ENCODE results near the gene COX19.
"Not testable (repeated sequence)": the region's sequence is repeated elsewhere in the genome, so short reads cannot be mapped to it uniquely, and the experiment has no call there.

Gene COX19

DNA sequence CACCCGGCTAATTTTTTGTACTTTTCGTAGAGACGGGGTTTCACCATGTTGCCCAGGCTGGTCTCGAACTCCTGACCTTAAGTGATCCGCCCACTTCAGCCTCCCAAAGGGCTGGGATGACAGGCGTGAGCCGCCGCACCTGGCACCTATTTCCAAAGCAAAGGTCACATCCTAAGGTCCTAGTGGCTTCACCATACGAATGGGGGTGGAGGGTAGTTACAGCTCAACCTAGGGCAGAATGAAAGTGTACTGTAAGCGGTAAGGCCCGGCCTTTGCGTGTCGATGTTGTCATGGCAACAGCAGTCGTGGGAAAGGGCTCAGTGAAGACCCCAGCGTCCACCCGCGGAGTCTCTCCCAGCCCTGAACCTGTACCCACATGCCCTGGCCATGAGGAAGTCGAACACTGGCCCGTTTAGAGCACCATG lies 1.6 kb upstream of the COX19 start:
- DNase-seq, result no peak

DNA sequence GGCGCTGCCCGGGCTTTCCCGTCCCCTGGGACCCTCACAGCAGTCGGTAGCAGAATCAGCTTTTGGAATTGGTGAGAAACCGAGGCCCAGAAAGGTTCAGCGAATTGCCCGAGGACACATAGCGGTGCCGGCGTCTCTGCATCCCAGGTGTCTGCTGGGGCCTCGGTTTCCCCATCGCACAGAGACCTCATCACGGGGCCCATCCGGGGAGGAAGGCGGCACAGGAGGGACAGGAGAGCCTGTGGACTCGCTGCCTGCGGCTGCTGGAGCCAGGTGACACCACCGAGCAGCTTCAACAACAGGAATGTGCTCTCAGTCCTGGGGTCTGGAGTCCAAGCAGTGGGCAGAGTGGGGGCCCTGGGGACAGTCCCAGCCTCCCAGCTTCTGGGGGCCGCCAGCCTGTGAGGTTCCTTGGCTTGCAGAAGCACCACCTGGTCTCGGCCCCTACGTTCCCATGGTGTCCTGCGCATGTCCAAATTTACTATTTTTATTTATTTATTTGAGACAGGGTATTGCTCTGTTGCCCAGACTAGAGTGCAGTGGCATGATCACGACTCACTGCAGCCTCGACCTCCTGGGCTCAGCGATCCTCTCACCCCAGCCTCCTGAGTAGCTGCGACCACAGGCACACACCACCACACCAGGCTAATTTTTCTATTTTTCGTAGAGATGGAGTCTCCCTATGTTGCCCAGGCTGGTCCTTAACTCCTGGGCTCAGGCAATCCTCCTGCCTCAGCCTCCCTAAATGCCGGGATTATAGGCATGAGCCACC lies 539 bp upstream of the COX19 start:
- no peak for DNase-seq

DNA sequence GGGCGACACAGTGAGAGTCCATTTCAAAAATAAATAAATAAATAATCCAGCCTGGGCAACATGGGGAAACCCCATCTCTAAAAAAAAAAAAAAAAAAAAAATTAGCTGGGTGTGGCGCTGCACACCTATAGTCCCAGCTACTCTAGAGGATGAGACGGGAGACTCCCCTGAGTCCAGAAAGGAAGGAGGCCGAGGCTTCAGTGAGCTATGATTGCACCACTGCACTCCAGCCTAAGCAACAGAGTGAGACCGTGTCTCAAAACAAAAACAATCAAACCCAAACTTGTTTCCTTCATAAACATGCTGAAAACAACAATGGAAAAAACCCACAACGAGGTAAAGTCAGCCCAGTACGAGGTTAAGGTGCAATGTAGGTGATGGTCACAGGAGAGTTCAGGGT lies 1.2 kb downstream of the COX19 start:
- no peak for DNase-seq

DNA sequence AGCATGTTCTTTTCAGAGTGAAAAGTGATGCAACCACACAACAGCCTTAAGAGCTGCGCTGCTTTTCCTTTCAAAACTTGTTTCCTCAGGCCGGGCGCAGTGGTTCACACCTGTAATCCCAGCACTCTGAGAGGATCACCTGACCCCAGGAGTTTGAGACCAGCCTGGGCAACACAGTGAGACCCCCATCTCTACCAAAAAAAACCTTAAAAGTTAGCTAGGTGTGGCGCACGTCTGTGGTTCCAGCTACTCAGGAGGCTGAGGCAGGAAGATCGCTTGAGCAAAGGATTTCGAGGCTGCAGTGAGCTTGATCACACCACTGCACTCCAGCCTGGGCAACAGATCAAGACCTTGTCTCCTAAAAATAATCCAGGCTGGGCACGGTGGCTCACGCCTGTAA lies 2.0 kb downstream of the COX19 start:
- no peak for DNase-seq

DNA sequence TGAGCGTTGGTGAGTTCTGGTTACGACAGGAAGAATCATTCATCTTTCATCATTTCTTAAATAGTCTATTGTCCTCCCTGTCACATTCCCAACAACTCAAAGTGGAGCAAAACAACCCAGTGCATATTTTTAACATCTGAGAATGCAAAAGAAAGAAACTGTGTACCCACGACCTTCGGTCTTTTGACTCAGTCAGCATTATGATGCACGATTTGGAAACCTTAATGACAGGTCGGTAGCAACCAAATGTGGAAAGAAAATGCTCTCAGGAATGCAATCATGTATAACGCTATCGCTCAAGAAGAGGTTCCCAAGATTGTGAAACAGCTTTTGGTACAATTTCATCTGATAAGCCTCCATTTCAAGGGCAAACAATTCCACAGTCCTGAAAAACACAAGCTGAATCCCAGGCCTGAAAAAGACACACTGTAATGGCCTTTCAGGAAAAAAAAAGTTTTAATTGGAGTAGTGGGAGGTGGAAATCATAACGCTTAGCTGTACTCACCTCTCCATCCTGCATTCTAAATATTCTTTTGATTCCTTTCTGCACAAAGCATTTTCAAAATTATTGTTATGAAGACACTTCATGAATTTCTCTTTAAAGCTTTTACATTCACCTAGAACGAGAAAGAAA lies 2.6 kb downstream of the COX19 start:
- DNase-seq, result no peak

DNA sequence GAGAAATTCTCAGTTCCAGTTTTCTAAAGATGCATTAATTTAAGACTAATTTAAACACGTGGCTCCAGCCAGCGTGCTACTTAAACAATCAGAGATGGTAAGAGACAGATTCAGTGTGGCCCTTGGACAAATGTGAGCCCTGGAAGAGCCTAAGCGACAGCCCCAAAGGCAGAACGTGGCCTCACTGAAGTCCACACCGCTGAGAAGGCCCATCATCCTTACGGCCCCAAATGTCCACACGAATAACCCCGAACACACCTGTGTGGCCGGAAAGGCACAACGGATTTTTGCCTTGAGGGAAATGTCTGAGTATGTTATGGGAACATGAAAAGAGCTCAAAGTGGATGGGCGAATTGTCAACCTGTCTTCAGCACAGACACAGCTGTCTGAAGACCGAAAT lies 3.2 kb downstream of the COX19 start:
- DNase-seq, result no peak

DNA sequence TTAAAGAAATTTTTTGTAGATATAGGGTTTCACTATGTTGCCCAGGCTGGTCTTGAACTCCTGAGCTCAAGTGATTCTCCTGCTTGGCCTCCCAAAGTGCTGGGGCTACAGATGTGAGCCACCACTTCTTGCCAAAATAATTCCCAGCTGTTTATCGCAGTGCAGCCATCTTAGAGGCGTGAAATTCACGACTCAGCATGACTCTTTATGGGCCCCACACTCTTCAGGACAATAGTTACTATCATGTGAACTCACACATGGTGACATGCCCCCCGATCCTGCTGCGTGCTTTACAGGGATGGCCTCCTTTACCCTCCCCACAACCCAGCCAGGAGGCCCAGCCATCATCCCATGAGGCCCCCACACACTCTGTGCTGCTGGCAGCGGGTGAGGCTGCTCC lies 4.6 kb downstream of the COX19 start:
- no peak for DNase-seq

DNA sequence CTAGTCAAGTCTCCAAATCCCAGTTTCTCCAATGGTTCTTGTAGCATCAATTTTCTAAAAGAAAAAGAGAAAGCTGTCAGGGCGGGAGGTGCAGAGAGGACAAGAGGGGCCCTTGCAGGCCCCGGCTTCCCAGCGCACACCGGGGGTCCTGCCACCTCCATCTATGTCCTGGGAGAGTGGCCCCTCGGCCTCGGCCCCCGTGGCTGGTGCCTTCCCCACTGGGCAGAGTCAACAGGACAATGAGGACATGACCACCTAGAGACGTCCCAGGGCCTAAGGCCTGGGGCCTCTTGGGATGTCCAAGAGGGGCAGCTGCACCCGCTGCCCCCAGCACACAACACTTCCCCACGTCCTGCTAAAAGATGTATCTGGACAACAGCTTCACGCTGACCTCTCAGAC lies 5.9 kb downstream of the COX19 start:
- no peak for DNase-seq

DNA sequence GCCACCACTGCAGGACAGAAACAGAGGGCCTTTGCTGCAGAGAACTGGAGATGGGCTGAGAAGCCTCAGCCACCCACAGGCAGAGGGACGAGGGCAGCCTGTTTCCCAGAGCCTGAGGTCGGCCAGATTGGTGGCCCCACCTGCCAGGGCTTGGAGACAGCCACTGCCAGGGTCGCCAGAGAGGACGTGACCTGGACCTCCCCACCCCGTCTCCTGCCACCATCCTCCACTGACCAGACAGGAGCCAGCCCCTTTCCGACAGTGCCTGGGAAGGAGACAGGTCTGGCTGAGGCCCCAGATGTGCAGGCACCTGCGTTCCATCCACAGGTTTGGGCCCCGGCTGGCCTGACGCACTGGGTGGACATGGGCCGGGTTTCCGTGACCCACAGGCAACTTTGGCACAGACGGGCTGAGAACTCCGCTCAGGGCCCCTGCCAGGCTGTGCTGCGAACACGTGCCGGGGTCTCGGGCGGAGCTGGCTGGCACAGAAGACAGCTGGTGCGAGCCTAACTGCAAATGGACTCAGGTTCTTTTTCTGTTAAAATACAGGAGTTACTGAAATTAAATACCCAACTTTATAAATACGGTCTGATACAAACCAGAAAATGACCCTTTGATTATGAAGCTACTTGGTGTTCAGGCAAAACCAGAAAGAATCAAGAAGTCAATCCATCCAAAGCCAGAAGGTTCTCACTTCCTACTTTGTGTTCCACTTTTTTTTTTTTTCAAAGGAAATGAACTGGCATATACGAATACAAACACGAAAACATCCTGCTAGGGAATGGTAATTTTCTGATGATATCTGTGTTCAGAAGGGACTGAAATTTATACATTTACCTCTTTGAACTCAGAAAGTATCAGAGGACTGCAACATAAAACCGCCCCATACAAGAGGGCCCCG lies 6.9 kb downstream of the COX19 start:
- no peak for DNase-seq

DNA sequence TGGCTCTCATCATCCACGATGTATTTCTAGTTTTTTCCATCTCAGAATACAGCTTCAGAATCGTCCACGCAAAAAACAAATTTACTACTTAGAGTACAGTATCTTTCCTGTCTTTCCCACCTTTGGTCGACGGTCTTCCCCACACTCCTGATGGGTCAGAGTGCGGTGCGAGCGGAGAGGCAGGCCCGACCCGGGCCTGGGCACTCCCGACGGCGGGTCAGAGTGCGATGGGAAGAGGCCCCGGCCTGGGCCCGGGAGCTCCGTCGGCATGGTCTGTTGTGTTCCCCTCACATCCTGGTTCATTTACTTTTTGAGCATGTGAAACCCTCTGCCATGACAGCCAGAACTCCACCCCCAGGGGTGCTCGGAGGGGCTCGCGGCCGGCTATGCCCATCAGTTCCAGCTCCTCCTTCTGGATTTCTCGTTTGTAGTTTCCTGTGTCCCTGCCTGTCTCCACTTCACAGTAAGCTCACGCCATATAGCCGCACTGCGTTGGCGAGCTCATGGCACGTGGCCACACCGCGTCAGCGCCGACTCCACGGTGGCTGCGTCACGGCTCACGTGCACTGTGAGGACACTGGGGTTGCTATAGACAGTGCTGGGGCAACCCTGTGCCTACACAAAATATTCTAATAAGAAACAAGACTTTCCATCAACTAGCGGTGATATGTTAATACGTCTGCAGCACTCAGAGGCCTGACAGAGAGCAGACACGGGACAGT lies 7.8 kb downstream of the COX19 start:
- DNase-seq, result no peak

DNA sequence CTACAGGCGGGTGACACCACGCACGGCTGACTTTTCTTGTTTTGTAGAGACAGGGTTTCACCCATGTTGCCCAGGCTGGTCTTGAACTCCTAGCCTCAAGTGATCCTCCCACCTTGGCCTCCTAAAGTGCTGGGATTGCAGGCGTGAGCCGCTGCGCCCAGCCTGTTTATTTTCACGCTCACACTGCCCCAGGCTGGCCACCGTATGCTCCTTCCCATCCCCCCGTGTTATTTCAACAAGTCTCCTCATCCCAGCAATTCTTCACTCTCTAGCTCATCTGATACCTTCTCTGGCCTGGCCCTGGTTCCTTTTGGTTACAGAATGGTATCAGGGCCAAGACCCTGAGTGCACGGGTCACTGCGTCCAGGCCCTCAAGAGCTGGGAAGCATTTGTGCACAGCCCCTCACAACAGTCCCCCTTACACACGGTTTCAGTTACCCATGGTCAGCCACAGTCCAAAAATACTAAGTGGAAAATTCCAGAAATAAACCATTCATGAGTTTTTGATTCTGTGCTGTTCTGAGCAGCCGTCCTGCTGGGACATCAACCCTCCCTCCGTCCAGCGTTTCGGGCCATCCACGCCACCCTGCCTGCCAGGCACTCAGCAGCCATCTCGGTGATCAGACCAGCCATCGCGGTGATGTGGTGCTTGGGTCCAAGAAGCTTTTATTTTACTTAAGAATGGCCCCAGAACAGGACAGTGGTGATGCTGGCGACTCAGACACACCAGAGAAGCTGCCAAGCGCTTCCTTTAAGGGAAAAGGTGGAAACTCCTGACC lies 8.9 kb downstream of the COX19 start:
- DNase-seq, result no peak

DNA sequence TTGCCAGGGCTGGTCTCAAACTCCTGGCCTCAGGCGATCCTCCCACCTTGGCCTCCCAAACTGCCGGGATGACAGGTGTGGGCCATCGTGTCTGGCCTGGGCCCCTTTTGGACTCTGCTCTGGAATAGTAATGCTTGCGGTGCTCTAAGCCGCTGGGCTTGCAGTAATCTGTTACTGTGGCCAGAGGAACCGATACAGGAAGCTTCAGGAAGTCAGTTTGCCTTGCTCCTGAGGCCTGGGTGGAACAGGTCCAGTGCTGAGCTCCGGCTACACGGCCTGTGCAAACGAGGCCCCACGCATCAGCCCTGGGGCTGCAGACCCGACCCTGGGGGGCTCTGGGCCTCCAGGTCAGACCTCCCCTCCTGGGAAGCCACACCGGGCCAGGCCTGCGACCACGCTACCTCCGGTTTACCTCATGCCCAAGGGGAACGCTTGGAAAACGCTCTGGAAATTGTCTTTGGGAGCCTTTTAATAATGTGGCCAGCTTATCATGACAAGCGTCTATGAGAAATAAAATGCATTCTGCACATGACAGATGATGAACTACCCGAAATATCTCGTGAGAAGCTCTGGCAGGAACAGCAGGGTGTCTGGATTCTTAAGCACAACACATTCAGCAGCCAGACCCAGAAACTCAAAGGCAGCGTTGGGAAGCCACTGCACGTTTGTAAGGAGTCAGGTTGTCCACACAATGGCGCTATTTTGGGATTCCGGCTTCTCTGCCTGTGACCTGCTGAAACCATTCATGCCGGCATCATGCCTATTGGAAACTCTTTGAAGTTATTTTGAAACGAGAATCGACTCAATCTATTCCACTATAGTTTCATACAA lies 10.7 kb downstream of the COX19 start:
- no peak for DNase-seq

DNA sequence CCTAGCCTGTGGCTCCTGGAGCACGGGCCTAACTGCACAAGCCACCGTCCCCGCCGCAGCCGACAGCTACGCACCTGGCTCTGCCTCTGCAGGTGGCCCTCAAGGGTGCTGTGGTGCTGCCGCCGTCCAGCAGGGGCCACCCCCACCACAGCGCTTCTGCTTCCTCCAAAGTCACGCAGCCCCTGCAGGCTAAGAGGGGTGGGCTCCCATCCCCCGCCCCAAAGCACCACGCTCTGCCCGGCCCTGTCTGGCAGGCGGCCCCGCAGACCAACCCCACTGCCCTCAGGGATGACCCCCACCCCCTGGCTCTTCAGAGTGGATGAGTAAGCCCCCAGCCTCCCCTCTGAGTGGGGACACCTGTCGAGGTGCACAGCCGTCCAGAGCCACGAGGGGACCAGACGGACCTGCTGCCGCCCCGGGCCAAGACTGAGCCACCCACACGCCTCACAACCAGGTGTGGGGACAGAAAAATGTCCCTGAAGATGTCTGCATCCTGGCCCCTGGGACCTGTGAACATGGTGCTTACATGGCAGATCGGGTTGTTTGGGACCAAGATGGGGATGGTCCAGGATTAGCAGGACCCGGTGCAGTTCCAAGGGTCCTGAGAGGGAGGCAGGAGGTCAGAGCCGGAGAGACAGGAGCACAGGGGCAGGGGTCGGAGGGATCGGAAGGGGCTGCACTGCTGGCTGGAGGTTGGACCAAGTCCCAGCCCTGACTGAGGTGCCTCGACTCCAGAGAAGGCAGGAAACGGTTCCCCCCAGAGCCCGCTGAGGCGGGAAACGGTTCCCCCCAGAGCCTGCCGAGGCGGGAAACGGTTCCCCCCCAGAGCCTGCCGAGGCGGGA lies 11.9 kb downstream of the COX19 start:
- no peak for DNase-seq

DNA sequence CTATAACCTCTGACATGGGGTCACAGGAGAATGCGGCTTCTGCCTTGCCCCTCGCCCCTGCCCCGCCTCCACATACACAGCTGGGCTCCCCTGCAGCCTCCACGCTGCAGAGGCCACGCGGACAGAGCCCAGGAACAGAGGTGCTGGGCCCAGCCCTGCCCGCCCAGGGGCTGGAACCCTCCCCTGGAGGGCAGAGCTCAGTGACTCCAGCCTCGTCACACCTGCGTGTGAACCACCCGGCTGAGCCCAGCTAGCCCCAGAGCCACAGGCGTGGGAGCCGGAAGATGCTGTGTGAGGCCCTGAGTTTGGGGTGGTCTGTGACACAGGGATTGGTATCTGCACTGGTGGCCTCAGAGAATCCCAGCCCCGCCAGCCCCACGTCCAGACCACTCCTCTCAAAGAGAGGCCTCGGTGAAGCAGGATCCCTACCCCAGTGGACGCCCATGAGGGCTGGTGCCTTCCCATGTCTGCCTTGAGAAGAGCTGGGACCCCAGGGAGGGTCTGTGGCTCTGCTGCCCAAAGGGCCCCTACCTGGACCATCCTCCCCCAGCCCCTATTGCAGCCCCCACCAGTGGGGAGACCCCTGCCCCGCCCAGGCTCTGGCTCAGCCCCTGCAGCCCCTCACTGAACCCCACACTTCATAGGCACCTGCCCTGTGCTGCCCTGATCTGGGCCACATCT lies 12.8 kb downstream of the COX19 start:
- no peak for DNase-seq

DNA sequence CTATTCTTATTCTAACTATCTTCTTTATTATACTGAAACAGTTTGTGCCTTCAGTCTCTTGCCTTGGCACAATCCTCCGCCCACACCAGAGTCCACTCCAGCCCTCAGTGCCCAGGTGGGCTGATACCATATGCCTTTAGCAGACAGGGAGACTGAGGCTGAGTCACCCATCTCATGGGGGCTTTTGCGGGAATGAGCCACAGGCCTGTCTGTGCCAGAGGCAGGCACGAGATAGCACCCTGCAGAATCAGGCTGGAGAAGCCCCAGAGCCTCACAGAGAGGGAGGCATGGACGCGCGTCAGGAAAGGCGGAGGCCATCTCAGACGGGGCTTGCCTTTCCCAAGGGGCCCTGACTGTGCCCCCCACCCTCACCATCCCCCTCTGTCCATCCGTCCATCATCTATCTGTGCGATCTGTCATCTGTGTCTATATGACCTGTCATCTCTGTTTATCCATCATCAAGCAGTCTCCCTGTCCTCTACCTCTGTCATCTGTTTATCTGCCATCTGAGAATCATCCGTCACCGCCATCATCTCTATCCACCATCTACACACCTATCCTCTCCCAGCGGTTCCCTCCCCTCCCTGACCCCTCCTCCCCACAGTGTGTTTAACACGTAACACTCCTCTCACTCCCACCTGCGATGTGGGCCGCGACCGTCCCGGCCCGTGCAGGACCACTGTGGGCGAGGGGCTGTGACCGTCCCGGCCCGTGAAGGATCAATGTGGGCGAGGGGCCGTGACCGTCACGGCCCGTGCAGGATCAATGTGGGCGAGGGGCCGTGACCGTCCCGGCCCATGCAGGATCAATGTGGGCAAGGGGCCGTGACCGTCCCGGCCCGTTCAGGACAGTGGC lies 13.6 kb downstream of the COX19 start:
- DNase-seq, result no peak

DNA sequence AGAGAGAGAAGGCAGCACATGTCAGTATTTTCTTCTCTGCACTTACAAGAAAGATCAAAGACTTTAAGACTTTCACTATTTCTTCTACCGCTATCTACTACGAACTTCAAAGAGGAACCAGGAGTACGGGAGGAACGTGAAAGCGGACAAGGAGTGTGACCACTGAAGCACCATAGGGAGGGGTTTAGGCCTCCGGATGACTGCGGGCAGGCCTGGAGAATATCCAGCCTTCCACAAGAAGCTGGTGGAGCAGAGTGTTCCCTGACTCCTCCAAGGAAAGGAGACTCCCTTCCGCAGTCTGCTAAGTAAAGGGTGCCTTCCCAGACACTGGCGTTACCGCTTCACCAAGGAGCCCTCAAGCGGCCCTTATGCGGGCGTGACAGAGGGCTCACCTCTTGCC lies 14.4 kb downstream of the COX19 start:
- not testable (repeated sequence) for DNase-seq

DNA sequence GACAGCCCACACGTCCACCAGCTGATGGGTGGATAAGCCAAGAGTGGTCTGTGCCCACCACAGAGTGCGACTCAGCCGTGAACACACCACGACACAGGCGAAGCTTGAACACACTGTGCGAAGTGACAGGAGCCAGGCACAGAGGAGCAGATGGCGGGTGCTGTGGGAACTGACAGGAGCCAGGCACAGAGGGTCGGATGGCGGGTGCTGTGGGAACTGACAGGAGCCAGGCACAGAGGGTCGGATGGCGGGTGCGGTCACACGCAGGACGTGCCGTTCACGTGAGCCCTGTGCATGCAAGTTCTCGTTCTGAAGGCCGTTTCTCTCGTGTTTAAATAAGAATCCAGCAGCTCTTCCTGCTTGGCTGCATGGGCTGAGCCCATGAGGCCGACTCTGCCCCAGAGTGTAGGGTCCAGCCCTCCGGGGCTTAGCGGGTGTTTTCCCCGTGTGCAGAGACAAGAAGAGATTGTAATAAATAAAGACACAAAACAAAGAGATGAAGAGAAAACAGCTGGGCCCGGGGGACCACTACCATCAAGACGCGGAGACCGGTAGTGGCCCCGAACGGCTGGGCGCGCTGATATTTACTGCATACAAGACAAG lies 15.0 kb downstream of the COX19 start:
- DNase-seq, result no peak

DNA sequence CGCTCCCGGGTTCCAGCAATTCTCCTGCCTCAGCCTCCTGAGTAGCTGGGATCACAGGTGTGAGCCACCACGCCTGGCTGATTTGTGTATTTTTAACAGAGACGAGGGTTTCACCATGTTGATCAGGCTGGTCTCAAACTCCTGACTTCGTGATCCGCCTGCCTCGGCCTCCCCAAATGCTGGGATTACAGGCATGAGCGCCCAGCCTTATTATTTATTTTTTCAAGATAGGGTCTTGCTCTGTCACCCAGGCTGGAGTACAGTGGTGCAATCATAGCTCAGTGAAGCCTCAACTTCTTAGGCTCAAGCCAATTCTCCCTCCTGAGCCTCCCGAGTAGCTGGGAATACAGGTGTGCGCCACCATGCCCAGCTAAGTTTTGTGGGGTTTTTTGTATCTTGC lies 15.6 kb downstream of the COX19 start:
- DNase-seq, result not testable (repeated sequence)
